K562 (cell line): ENCODE data around the gene RPRML. TPM values are rescaled to one million over a fixed set of nuclear protein-coding genes. Genes with fewer than 3 reads are reported as not detected.

ENCODE experiments used
- CBX1 ChIP-seq: sonication (generic); IDR thresholded peaks from 2 replicates; pipeline ENCODE4 v1.6.1; 2016; ENCODE audit warnings: antibody characterized with exemption, low read depth, mild to moderate bottlenecking
- CGGBP1 ChIP-seq: fragments of 250-450 bp; sonication (Bioruptor Pico); IDR thresholded peaks from 2 replicates; pipeline ENCODE4 v1.9.0; 2021; ENCODE audit warnings: mild to moderate bottlenecking
- COPS2 ChIP-seq: fragments of 450-650 bp; conservative IDR thresholded peaks from 2 replicates; pipeline ENCODE4 v1.6.1; 2016; ENCODE audit warnings: mild to moderate bottlenecking, moderate library complexity
- ETV1 ChIP-seq: fragments of 450-650 bp; conservative IDR thresholded peaks from 2 replicates; pipeline ENCODE4 v1.6.1; 2016; ENCODE audit warnings: missing genetic modification characterization, control low read depth, low read depth, missing compliant biosample characterization
- GABPB1 ChIP-seq: sonication (generic); formaldehyde crosslinking; IDR thresholded peaks from 2 replicates; pipeline ENCODE4 v1.8.0; 2022; ENCODE audit warnings: mild to moderate bottlenecking, missing genetic modification reagents
- KLF13 ChIP-seq: fragments of 450-650 bp; IDR thresholded peaks from 2 replicates; pipeline ENCODE4 v1.6.1; 2016; ENCODE audit warnings: missing genetic modification characterization, low read depth, mild to moderate bottlenecking, missing compliant biosample characterization, moderate library complexity, borderline replicate concordance
- L3MBTL2 ChIP-seq: fragments of 450-650 bp; IDR thresholded peaks from 2 replicates; pipeline ENCODE4 v1.6.1; 2016; ENCODE audit warnings: mild to moderate bottlenecking, moderate library complexity
- MAZ ChIP-seq, 2 experiments: fragments of 450-650 bp in 1 of 2; sonication (generic) in 1 of 2; formaldehyde crosslinking; IDR thresholded peaks in 1 of 2; conservative IDR thresholded peaks in 1 of 2; 2 replicates each; pipeline versions ENCODE4 v1.4.0 to v1.5.0; 2020; ENCODE audit warnings: mild to moderate bottlenecking in 1 of 2, missing genetic modification reagents in 1 of 2
- MTA3 ChIP-seq: fragments of 450-650 bp; formaldehyde crosslinking; IDR thresholded peaks from 2 replicates; pipeline ENCODE4 v1.6.1; 2017; ENCODE audit warnings: mild to moderate bottlenecking, borderline replicate concordance
- NCOA4 ChIP-seq: fragments of 450-650 bp; IDR thresholded peaks from 2 replicates; pipeline ENCODE4 v1.6.1; 2018; ENCODE audit warnings: mild to moderate bottlenecking; ENCODE audit not compliant: partially characterized antibody
- NFE2 ChIP-seq: IDR thresholded peaks from 2 replicates; pipeline ENCODE4 v1.6.1; 2014; ENCODE audit warnings: antibody characterized with exemption, low read depth
- NFE2L1 ChIP-seq: fragments of 450-650 bp; IDR thresholded peaks from 2 replicates; pipeline ENCODE4 v1.6.1; 2016; ENCODE audit warnings: missing genetic modification characterization, low read depth, mild to moderate bottlenecking, missing compliant biosample characterization, moderate library complexity, borderline replicate concordance
- POU5F1 ChIP-seq: fragments of 150-350 bp; IDR thresholded peaks from 2 replicates; pipeline ENCODE4 v1.6.1; 2014; ENCODE audit warnings: borderline replicate concordance, low read length, low read depth, mild to moderate bottlenecking; ENCODE audit not compliant: partially characterized antibody
- SIN3A ChIP-seq, 2 experiments: fragments of 150-350 bp in 1 of 2; IDR thresholded peaks; 2 replicates each; pipeline ENCODE4 v1.6.1; 2011 to 2016; ENCODE audit warnings: borderline replicate concordance in 2 of 2, low read depth in 2 of 2, low read length in 2 of 2, mild to moderate bottlenecking in 2 of 2, moderate library complexity in 2 of 2; ENCODE audit not compliant: control insufficient read depth in 1 of 2
- SPI1 ChIP-seq: IDR thresholded peaks from 2 replicates; pipeline ENCODE4 v1.6.1; 2011; ENCODE audit warnings: low read depth, low read length, control low read depth, borderline replicate concordance
- XRCC3 ChIP-seq: fragments of 450-650 bp; IDR thresholded peaks from 2 replicates; pipeline ENCODE4 v1.6.1; 2017; ENCODE audit warnings: mild to moderate bottlenecking, moderate library complexity
- ZKSCAN3 ChIP-seq: fragments of 250-450 bp; sonication (Bioruptor Pico); IDR thresholded peaks from 2 replicates; pipeline ENCODE4 v1.4.0; 2020
- ZNF280A ChIP-seq: fragments of 450-650 bp; IDR thresholded peaks from 2 replicates; pipeline ENCODE4 v1.6.1; 2018; ENCODE audit warnings: mild to moderate bottlenecking, low read depth; ENCODE audit not compliant: partially characterized antibody
- ZNF707 ChIP-seq: fragments of 250-450 bp; sonication (Bioruptor Pico); conservative IDR thresholded peaks from 2 replicates; pipeline ENCODE4 v1.8.0; 2022; ENCODE audit warnings: inconsistent platforms, mild to moderate bottlenecking, moderate library complexity
- polyA plus RNA-seq, 8 experiments: library from polyadenylated mRNA; depleted of rRNA in 4 of 8; stranded (reverse) in 5 of 8; unstranded in 3 of 8; fragments of >200 nt; fragmentation: Nextera tagmentation in 2 of 8; fragmentation: Illumina TruSeq in 1 of 8; extraction: Ambion mirVana in 2 of 8; extraction: Trizol in 1 of 8; gene quantifications; 2 replicates each; pipeline versions ENCODE4 v1.2.1 to v1.2.3, GENCODE V29; 2011 to 2014; ENCODE audit warnings: inconsistent platforms in 1 of 8, missing spikeins in 1 of 8
- total RNA-seq, 7 experiments: library from RNA; depleted of rRNA in 6 of 7; stranded (reverse); fragments of >200 nt in 6 of 7; fragmentation: Illumina TruSeq in 2 of 7; extraction: Trizol in 2 of 7; gene quantifications; 2 replicates each; pipeline versions ENCODE4 v1.2.1 to v1.2.3, GENCODE V29; 2011 to 2021; ENCODE audit warnings: low replicate concordance in 1 of 7
- TF ChIP-seq, protein P1 (sequence below): sonication (generic); formaldehyde crosslinking; IDR thresholded peaks from 2 replicates; pipeline ENCODE4 v1.8.1; 2023; ENCODE audit warnings: mild to moderate bottlenecking, missing genetic modification reagents
- TF ChIP-seq, protein P2 (sequence below): fragments of 250-450 bp; sonication (Bioruptor Pico); IDR thresholded peaks from 2 replicates; pipeline ENCODE4 v1.4.0; 2020; ENCODE audit warnings: mild to moderate bottlenecking
- TF ChIP-seq, protein P3 (sequence below): fragments of 250-450 bp; sonication (Bioruptor Pico); IDR thresholded peaks from 2 replicates; pipeline ENCODE4 v1.5.0; 2021

RPRML gene
- total and polyA plus RNA-seq, 9 of the 15 experiments (the other 6 are each of a cell fraction or from before 2014, with no cell fraction given): not detected

- TF ChIP-seq, protein P1, sequence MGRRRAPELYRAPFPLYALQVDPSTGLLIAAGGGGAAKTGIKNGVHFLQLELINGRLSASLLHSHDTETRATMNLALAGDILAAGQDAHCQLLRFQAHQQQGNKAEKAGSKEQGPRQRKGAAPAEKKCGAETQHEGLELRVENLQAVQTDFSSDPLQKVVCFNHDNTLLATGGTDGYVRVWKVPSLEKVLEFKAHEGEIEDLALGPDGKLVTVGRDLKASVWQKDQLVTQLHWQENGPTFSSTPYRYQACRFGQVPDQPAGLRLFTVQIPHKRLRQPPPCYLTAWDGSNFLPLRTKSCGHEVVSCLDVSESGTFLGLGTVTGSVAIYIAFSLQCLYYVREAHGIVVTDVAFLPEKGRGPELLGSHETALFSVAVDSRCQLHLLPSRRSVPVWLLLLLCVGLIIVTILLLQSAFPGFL (CRISPR knock-in tag): no peak
- TF ChIP-seq XRCC3 (no peak), ZNF707 (no peak), ZNF280A (no peak), COPS2 (no peak), ETV1 (no peak), CGGBP1 (CRISPR knock-in tag) (no peak), SPI1 (no peak), SIN3A (IDR thresholded peaks at IDR 0.05; ENCODE audit: borderline replicate concordance in 2 of 2, control insufficient read depth in 1 of 2, low read depth in 2 of 2, low read length in 2 of 2) (0 out of 4 replicates have a peak, but pooled peaks of 1 of the 2 experiments have one; percentile 29), NFE2 (no peak), NCOA4 (no peak), L3MBTL2 (no peak), KLF13 (tag) (no peak), POU5F1 (no peak), GABPB1 (CRISPR knock-in tag) (0 out of 2 replicates have a peak, but pooled peaks have one; percentile 51), MAZ (CRISPR knock-in tag; conservative IDR thresholded peaks at IDR 0.05 in 1 of 2, IDR thresholded peaks at IDR 0.05 in 1 of 2) (no peak), NFE2L1 (tag) (no peak), CBX1 (no peak), ZKSCAN3 (CRISPR knock-in tag) (no peak), MTA3 (no peak)
- TF ChIP-seq, protein P2, sequence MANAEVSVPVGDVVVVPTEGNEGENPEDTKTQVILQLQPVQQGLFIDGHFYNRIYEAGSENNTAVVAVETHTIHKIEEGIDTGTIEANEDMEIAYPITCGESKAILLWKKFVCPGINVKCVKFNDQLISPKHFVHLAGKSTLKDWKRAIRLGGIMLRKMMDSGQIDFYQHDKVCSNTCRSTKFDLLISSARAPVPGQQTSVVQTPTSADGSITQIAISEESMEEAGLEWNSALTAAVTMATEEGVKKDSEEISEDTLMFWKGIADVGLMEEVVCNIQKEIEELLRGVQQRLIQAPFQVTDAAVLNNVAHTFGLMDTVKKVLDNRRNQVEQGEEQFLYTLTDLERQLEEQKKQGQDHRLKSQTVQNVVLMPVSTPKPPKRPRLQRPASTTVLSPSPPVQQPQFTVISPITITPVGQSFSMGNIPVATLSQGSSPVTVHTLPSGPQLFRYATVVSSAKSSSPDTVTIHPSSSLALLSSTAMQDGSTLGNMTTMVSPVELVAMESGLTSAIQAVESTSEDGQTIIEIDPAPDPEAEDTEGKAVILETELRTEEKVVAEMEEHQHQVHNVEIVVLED (CRISPR knock-in tag): no peak
- TF ChIP-seq, protein P3, sequence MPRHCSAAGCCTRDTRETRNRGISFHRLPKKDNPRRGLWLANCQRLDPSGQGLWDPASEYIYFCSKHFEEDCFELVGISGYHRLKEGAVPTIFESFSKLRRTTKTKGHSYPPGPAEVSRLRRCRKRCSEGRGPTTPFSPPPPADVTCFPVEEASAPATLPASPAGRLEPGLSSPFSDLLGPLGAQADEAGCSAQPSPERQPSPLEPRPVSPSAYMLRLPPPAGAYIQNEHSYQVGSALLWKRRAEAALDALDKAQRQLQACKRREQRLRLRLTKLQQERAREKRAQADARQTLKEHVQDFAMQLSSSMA: no peak
Measured at GRCh38 chr17:46935658-46936266, 43.3 kb downstream of the RPRML start (continued).
